Skeletal muscle satellite cell (primary cell): ENCODE measurements around the gene PVALEF. TPM values are rescaled to one million over a fixed set of nuclear protein-coding genes. Genes with fewer than 3 reads are reported as not detected.

ENCODE experiments used
- H3K27me3 ChIP-seq: 2 replicates; pipeline ENCODE4 v1.7.0; 2013; ENCODE audit warnings: low read length; ENCODE audit not compliant: control insufficient read depth, insufficient read depth
- H3K36me3 ChIP-seq: 2 replicates; pipeline ENCODE4 v1.7.0; 2013; ENCODE audit warnings: mild to moderate bottlenecking, control low read depth, low read length; ENCODE audit not compliant: insufficient read depth
- H3K4me1 ChIP-seq: 2 replicates; pipeline ENCODE4 v1.7.0; 2013; ENCODE audit warnings: low read length; ENCODE audit not compliant: control insufficient read depth, insufficient read depth
- H3K4me2 ChIP-seq: 2 replicates; pipeline ENCODE4 v1.7.0; 2013; ENCODE audit warnings: mild to moderate bottlenecking, low read length
- H3K4me3 ChIP-seq: 2 replicates; pipeline ENCODE4 v1.7.0; 2013; ENCODE audit warnings: low read length
- H3K9ac ChIP-seq: 2 replicates; pipeline ENCODE4 v1.7.0; 2013; ENCODE audit warnings: mild to moderate bottlenecking, low read depth, low read length, moderate library complexity
- H3K9me3 ChIP-seq: replicated peaks from 2 replicates; pipeline ENCODE4 v1.7.0; 2013; ENCODE audit warnings: mild to moderate bottlenecking, control low read depth, low read length
- total RNA-seq: library from RNA; depleted of rRNA; stranded (reverse); fragments of >200 nt; gene quantifications from 2 replicates; pipeline ENCODE4 v1.2.3, GENCODE V29; 2012; rRNA removed

The PVALEF gene
- not detected in 2 replicates for total RNA-seq

DNA sequence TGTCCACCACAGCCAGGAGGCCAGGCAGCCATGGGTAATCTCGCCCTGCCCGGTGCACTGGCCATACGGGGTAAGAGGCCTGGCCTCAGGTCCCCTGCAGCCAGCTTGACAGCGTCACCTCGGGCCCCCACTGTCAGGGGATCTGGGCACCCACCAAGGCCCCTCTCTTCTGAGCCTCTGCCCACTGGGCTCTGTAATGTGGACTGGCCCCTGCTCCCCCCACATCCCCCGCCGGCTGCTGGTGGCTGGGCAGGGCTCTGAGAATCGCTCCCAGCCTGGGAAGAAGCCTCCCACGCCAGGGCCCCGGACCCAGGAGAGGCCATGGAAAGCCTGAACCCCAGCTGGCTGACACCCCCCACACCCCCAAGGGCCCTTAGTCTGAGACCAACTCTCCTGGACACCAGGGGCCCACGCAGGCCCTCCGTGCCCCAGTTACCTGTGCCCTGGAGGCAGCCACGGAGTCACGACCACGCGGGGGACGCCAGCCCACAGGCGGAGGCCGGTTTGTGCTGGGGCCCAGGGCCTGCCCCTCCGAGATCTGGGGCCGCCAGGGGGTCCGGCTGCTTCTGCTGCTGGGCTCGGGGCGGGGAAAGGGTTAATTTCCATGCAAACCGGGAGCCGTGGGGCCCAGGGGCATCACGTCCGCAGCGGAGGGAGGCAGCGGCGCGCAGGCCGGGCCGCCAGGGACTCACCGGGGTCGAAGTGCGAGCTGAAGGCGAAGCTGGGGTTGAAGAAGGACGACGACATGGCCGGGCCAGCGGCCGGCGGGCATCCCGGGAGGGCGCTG, at the start of gene PVALEF:
TSS of gene PVALEF (plus strand) at position 262 of the 787 bp plus-strand sequence. CDS start 15,720 bp downstream, outside the sequence.
- Histone ChIP-seq H3K4me3 (peak within 1 kb of the TSS; percentile 57), H3K36me3 (no peaks in the 10 kb centered on the region), H3K9ac (no peak within 1 kb of the TSS), H3K27me3 (peaks cover 50% of the 10 kb centered on the region), H3K9me3 (no peaks in the 10 kb centered on the region), H3K4me2 (peak within 1 kb of the TSS; percentile 72), H3K4me1 (peaks cover 8% of the 10 kb centered on the region)

DNA sequence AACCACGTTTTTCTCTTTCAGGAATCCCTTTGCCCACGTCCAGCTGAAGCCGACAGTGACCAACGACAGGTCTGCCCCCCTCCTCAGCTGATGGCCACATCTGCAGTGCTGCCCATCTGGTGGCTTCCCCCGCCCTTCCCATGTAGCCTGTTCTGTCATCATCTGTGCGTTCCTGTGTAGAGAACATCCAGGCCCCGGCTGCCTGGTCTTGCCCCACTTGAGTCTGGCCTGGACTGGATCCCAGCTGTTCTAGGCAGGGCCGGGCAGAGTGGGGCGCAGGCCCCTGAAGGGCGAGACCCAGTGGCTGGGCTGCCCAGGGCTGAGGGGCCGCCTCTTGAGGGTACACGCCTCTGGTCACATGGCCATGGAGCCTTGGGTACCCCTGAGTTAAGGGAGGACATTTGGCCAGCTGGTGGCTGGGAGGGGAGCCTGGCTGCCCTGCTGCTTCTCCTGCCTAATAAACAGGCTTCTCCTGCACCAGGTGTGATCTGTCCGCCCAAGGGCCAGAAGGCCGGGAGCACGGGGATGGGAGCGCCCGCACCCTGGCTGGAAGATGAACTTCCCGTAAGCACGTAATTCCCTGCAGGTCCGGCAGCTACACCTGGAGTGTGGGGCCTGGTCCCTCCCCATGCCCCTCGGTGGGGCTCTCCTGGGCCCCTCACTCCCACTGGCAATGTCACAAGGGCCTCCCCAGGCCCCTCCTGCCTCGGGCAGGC, 49.4 kb upstream of the PVALEF start:
- peaks cover 5% of the 10 kb centered on the region for H3K36me3 ChIP-seq
- H3K4me1 ChIP-seq, result no peaks in the 10 kb centered on the region
- no peak overlapping the region for H3K4me3 ChIP-seq
- H3K27me3 ChIP-seq, result no peaks in the 10 kb centered on the region
- H3K4me2 ChIP-seq, result no peak overlapping the region
- no peak overlapping the region for H3K9ac ChIP-seq
- H3K9me3 ChIP-seq, result no peaks in the 10 kb centered on the region

DNA sequence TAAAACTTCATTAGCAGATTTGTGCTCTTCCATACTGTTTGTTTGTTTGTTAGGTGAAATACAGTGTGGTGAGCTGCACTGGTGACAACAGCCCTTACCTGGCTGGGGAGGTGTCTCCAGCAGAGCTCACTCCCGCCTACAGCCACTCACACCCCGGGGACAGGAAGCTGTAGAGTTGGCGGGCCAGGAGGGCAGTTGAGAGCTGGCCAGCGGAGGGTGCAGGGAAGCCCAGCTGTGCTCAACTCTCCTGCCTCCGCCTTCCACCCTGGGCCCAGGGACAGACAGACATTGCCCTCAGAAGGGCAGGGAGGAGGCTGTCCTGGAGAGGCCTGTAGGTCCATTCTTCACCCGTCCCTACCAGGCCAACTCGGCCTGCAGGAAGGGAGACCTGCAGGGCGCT, 48.6 kb upstream of the PVALEF start:
- Histone ChIP-seq H3K4me1 (no peaks in the 10 kb centered on the region), H3K9me3 (no peaks in the 10 kb centered on the region), H3K4me2 (no peak overlapping the region), H3K27me3 (no peaks in the 10 kb centered on the region), H3K4me3 (no peak overlapping the region), H3K36me3 (peaks cover 5% of the 10 kb centered on the region), H3K9ac (no peak overlapping the region)

DNA sequence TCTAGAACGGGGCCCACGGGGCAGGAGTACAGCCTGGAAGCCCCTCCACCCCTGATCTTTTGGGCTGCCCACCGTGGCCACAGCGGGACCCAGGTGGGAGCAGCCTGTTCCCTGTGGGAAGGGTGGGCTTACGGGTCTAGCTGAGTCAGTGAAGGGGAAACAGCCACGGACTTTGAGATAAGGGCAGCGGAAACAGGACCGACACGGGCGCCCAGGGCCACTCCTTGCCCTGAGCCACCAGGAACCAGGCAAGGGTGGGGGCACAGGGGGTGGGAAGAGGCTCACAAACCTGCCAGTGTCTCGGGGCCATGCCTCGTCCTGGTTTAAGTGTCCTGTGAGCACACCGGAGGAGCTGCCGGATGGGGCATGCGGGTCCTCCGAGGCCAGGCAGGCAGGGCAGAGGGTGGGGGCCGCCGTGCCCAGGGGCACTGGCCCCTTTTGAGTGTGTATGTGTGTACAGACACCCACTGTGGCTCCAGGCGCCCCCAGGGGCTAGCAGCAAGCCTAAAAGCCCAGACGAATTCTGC, 47.6 kb upstream of the PVALEF start:
- Histone ChIP-seq H3K27me3 (no peaks in the 10 kb centered on the region), H3K36me3 (no peaks in the 10 kb centered on the region), H3K4me2 (no peak overlapping the region), H3K4me1 (no peaks in the 10 kb centered on the region), H3K9ac (no peak overlapping the region), H3K9me3 (no peaks in the 10 kb centered on the region), H3K4me3 (no peak overlapping the region)

DNA sequence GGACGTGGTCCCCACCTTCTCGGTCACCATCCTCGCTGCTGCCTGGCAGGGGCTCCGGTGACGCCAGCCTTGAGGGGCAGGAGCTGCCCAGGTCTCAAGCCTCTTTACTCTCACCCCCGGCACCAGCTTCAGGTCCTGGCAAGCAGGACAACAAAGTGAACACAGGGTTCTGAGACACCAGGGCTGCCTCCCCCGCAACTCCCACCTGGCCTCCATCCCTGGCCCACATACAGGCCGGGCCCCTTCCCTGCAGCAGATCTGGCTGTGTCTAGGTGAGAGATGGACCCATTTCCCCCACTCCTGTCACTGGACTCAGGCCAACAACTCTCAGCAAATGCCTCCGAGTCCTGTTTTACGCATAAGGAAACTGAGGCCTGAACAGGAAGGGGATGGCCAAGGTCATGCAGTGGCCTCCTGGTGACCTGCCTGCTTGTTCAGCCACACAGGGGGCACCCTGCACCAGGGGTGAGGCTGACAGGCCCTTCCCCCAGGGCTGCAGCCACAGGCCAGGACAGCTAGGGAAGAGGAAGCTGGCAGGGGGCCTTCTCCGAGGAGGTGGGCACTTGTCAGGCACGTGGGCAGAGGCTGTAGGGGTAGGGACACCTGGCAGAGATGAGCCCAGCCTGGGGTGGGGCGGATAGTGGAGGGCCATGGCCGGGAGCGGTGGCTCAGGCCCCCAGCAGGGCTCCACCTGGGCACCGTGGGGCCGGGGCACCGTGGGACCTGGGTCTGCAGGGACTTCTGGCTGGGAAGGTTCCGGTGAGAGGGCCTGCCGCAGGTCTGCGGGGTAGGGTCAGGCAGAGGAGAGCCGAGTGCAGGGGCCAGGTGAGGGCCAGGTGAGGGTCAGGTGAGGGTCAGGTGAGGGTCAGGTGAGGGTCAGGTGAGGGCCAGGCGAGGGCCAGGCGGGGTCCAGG, 46.7 kb upstream of the PVALEF start:
- Histone ChIP-seq H3K9me3 (no peaks in the 10 kb centered on the region), H3K4me3 (no peak overlapping the region), H3K4me1 (no peaks in the 10 kb centered on the region), H3K27me3 (no peaks in the 10 kb centered on the region), H3K36me3 (no peaks in the 10 kb centered on the region), H3K4me2 (no peak overlapping the region), H3K9ac (no peak overlapping the region)

DNA sequence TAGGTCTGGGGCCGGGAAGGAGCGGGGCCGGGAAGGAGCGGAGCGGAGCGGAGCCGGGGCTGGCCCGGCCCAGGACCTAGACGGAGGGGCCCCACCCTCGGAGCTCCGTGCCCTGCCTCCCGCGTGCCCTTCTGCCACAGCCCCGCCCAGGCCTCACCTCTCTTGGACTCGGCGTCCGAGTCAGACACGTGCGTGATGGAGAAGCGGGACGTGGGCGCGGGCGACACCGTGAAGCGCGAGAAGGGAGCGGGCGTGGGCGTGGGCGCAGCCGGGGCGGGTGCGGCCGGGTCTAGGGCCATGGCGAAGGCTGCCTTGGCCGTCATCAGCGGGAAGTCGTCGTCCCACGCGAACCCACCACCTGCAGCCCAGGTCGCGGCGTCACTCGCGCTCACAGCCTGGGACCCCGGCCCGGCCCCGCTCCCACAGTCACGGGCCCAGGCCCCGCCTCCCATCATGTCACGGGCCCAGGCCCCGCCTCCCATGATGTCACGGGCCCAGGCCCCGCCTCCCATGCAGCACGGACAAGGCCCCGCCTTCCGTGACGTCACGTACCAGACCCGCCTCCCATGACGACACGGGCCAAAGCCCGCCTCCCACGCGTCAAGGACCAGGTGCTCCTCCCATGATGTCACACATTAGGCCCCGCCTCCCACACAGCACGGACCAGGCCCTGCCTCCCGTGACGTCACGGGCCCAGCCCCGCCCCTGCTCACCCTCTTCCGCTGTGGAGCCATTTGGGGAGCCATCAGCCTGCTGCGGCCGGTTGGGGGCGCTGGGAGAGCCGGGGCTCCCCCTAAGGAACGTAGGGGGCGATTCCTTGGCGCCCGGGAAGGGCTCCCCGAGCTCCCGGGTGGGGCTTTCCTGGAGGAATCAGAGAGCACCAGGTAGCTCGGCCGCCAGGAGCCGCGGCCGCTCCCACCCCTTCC, 45.8 kb upstream of the PVALEF start:
- Histone ChIP-seq H3K36me3 (no peaks in the 10 kb centered on the region), H3K4me1 (no peaks in the 10 kb centered on the region), H3K4me3 (no peak overlapping the region), H3K9ac (no peak overlapping the region), H3K27me3 (no peaks in the 10 kb centered on the region), H3K9me3 (no peaks in the 10 kb centered on the region), H3K4me2 (no peak overlapping the region)

DNA sequence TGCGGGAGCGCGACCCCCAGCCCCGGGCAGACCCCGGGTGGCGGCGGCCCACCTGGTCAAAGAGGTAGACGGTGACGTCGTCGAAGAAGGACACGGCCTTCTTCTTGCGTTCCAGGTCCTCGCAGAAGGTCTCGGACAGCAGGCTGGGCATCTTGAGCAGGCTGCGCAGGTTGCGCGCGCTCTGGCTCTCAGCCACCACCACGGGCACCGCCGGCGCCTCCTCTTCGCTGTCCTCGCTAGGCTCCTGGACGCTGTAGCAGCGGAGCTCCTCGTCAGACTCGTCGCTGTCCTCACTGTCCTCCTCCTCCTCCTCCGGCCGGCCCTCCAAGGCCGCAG, 45.2 kb upstream of the PVALEF start:
- no peak overlapping the region for H3K4me2 ChIP-seq
- H3K36me3 ChIP-seq, result no peaks in the 10 kb centered on the region

DNA sequence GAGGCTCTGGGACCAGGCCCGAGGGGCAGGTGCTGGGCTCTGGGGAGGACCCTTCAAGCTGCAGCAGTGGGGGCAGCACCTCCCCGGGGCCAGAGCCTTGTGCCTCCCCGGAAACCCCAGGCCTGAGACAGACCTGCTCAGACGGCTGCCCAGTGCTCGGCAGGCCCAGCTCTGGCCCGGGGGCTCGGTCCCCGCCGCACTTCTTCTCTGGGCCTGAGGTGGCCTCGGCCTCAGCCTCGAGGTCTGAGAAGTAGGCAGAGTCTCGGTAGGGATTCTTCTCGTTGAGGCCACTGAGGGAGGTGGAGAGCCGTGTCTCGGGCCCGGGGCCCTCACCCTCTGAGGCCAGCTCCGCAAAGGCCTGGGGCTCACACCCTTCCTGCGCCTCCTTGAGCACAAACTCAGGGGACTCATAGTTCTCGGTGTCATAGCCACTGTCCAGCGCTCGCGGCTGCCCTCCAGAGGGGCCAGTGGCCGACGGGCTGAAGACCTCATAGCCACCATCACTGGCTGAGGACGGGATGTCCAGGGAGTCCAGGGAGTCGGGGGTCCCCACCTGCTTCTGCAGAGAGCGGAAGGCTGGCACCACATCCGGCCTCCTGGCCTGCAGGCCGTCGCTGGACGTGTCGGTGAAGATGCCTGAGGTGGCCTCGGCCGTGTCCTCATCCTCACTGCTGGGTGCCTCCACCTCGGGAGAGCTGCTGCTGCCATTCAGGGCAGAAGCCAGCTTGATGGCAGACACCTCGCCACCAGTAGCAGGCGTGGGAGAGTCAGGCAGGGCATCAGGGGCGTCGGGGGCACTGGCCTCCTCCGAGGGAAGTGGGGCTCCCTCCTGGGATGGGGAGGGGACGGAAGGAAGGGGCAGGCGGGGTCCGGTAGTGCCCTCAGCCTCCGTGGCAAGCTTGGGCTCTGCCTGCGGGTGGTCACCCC, 44.3 kb upstream of the PVALEF start:
- H3K27me3 ChIP-seq, result no peaks in the 10 kb centered on the region
- no peak overlapping the region for H3K9ac ChIP-seq
- H3K4me3 ChIP-seq, result no peak overlapping the region
- peaks cover 7% of the 10 kb centered on the region for H3K4me1 ChIP-seq
- H3K9me3 ChIP-seq, result no peaks in the 10 kb centered on the region
- H3K4me2 ChIP-seq, result no peak overlapping the region
- no peaks in the 10 kb centered on the region for H3K36me3 ChIP-seq

More for the DNA sequence above, 45.2 kb upstream of the PVALEF start:
- H3K9me3 ChIP-seq, result no peaks in the 10 kb centered on the region
- no peak overlapping the region for H3K9ac ChIP-seq
- H3K4me3 ChIP-seq, result no peak overlapping the region
- no peaks in the 10 kb centered on the region for H3K27me3 ChIP-seq
- H3K4me1 ChIP-seq, result no peaks in the 10 kb centered on the region

DNA sequence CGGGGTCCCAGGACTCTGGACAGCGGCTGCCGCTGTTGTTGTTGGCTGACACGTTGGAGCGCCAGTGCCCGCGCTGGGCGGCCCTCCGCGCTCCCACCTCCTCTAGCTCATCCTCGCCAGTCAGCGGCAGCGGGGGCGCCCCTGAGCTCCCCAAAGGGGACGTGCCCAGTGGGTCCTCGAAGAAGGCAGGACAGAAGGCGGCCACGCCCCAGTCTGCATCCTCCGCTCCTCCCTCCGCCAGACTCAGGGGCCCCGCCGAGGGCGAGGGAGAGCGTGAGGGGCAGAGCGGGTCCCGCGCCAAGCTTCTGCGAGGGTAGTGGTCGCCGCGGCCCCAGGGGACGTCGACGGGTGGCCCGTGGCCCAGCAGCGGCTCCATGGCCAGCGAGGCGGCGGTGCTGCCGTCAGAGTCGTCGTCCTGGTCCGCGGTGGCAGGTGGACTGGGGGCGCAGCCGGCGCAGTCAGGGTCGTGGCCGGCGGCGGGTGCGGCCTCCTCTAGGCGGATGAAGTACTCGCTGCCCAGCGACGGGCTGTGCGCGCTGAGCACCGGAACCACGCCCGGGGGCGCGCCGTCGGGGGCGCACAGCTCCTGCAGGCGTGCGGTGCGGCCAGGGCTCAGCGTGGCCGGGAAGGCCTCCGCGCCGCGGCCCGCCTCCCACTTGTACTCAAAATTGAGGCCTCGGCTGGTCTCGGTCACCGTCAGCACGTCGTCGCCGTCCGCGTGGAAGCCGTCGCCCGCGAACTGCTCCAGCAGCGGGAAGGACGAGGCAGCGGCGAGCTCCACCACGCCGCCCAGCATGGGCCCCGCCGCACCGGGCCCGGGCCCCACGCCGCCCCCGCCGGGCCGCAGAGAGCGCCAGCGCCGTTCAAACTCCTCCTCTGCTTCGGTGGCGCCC, 43.2 kb upstream of the PVALEF start:
- Histone ChIP-seq H3K4me2 (no peak overlapping the region), H3K27me3 (no peaks in the 10 kb centered on the region), H3K9ac (no peak overlapping the region), H3K4me3 (no peak overlapping the region), H3K36me3 (no peaks in the 10 kb centered on the region), H3K4me1 (peaks cover 11% of the 10 kb centered on the region), H3K9me3 (no peaks in the 10 kb centered on the region)
